Erythroblast (primary cell): ENCODE measurements around the gene GFOD1.
"Not testable (repeated sequence)": the region's sequence is repeated elsewhere in the genome, so short reads cannot be mapped to it uniquely, and the experiment has no call there.

ENCODE experiments used
- DNase-seq, 2 experiments: peaks; one replicate each; lab custom pipeline; 2025; lab: John Stamatoyannopoulos, UW
- GATA1 ChIP-seq: IDR thresholded peaks from 2 replicates; pipeline ENCODE4 v1.6.1; 2011; ENCODE audit warnings: low read depth, mild to moderate bottlenecking, control low read depth, low read length, moderate library complexity
- POLR2A ChIP-seq: IDR thresholded peaks from 2 replicates; pipeline ENCODE4 v1.6.1; 2011; ENCODE audit warnings: mild to moderate bottlenecking, low read length

GFOD1 gene

GRCh38 chr6:13470238-13471140 is 16.9 kb downstream of the GFOD1 start:
- DNase-seq: no peak
- TF ChIP-seq GATA1 (no peak), POLR2A (no peak)

- no peak for TF ChIP-seq POLR2A
- DNase-seq: no peak
Measured at GRCh38 chr6:13469693-13470092, 17.7 kb downstream of the GFOD1 start.

GRCh38 chr6:13468839-13469238 is 18.6 kb downstream of the GFOD1 start:
- DNase-seq: no peak
- TF ChIP-seq GATA1 (no peak), POLR2A (no peak)

GRCh38 chr6:13467216-13467600 is 20.2 kb downstream of the GFOD1 start:
- TF ChIP-seq GATA1: no peak
- TF ChIP-seq POLR2A: no peak
- peak in 1 of 2 experiments; percentile 14 for DNase-seq

GRCh38 chr6:13466304-13467215 is 20.8 kb downstream of the GFOD1 start:
- no peak for DNase-seq
- TF ChIP-seq POLR2A (no peak), GATA1 (no peak)

- no peak for TF ChIP-seq POLR2A
- no peak for TF ChIP-seq GATA1
- DNase-seq: no peak
Measured at GRCh38 chr6:13465734-13466133, 21.7 kb downstream of the GFOD1 start.

- no peak for TF ChIP-seq POLR2A
- TF ChIP-seq GATA1: no peak
- no peak for DNase-seq
Measured at GRCh38 chr6:13463941-13464340, 23.5 kb downstream of the GFOD1 start.

- TF ChIP-seq POLR2A (no peak), GATA1 (no peak)
- no peak for DNase-seq
Measured at GRCh38 chr6:13463328-13463717, 24.1 kb downstream of the GFOD1 start.

GRCh38 chr6:13462458-13463327 is 24.7 kb downstream of the GFOD1 start:
- no peak for DNase-seq
- no peak for TF ChIP-seq POLR2A
- TF ChIP-seq GATA1: no peak

- TF ChIP-seq POLR2A (no peak), GATA1 (no peak)
Measured at GRCh38 chr6:13461805-13462204, 25.6 kb downstream of the GFOD1 start.

GRCh38 chr6:13461307-13461706 is 26.1 kb downstream of the GFOD1 start:
- TF ChIP-seq POLR2A (no peak), GATA1 (no peak)
- DNase-seq: no peak

More at GRCh38 chr6:13461805-13462204, 25.6 kb downstream of the GFOD1 start:
- DNase-seq: no peak

- not testable (repeated sequence) for DNase-seq
Measured at GRCh38 chr6:13460289-13460688, 27.1 kb downstream of the GFOD1 start.

- TF ChIP-seq POLR2A (no peak), GATA1 (no peak)
- DNase-seq: no peak
Measured at GRCh38 chr6:13457577-13457976, 29.8 kb downstream of the GFOD1 start.

- TF ChIP-seq GATA1 (no peak), POLR2A (no peak)
- no peak for DNase-seq
Measured at GRCh38 chr6:13455552-13455966, 31.8 kb downstream of the GFOD1 start.
